ENCODE data around the gene KLHL10. TPM values are rescaled to one million over a fixed set of nuclear protein-coding genes. Genes with fewer than 3 reads are reported as not detected.

The KLHL10 gene
- total RNA-seq, 1 donor from 2014 or later, result not detected

DNA sequence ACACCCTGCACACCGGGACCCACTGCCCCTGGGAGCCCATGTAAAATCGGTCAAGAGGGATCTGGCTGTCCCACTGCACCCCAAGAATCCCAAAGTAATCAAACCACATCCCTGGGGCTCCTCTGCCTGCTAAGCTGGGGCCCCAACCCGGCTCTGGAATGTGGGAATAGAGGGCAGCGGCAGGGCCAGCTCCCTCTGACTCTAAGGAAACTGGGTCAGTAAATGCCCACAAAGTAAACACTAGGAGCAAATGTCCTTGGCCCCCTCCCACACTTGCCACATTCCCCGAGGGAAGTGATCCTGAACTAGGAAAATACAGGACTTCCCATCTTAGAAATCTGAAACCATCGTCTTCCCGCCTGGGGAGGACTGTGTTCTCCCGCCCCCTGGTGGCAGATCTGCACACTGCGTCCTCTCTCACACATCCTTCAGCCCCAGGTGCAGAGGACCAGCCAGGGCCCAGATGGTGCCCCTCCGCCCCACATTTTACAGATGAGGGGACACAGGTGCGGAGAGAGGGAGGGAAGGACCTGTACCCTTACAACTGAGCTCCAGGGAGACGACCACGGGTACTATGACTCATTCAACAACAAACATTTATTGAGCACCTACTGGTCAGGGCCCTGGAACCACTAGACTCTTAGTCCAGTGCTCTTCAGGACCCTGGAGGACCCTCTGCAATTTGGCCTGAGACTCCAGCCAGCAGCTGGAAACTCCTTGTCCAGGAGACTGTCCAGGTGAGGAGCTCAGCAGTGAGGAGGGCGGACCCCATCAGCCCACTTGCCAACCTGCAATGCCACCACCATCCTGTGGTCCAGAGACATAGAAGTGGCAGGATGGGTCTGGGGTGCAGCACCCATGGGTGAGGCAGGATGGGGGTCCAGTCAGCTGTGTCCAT lies 36.0 kb upstream of the KLHL10 start:
- H3K9me3 ChIP-seq (ENCODE audit: control insufficient read depth in 3 of 3, low read length in 3 of 3), result no peaks in the 10 kb centered on the region
- H3K27me3 ChIP-seq (ENCODE audit: control insufficient read depth in 3 of 3, insufficient read depth in 3 of 3, low read length in 3 of 3), result no peaks in the 10 kb centered on the region
- H3K36me3 ChIP-seq (ENCODE audit: control insufficient read depth in 3 of 3, insufficient read depth in 3 of 3, low read length in 3 of 3), result peaks cover 0 to 2% (median 0%) of the 10 kb centered on the region in 3 donors
- H3K9ac ChIP-seq (ENCODE audit: low read depth in 1 of 3, low read length in 3 of 3), result peak overlapping the region in 1 of 3 donors; percentile 45
- peak overlapping the region in 1 of 3 donors; percentile 49 for H3K4me3 ChIP-seq (ENCODE audit: low read length in 3 of 3)
- peaks cover 7 to 10% (median 8%) of the 10 kb centered on the region in 3 donors for H3K4me1 ChIP-seq (ENCODE audit: control insufficient read depth in 3 of 3, insufficient read depth in 3 of 3, low read length in 3 of 3)
- no peak overlapping the region for H3K27ac ChIP-seq (ENCODE audit: low read depth, low read length)

DNA sequence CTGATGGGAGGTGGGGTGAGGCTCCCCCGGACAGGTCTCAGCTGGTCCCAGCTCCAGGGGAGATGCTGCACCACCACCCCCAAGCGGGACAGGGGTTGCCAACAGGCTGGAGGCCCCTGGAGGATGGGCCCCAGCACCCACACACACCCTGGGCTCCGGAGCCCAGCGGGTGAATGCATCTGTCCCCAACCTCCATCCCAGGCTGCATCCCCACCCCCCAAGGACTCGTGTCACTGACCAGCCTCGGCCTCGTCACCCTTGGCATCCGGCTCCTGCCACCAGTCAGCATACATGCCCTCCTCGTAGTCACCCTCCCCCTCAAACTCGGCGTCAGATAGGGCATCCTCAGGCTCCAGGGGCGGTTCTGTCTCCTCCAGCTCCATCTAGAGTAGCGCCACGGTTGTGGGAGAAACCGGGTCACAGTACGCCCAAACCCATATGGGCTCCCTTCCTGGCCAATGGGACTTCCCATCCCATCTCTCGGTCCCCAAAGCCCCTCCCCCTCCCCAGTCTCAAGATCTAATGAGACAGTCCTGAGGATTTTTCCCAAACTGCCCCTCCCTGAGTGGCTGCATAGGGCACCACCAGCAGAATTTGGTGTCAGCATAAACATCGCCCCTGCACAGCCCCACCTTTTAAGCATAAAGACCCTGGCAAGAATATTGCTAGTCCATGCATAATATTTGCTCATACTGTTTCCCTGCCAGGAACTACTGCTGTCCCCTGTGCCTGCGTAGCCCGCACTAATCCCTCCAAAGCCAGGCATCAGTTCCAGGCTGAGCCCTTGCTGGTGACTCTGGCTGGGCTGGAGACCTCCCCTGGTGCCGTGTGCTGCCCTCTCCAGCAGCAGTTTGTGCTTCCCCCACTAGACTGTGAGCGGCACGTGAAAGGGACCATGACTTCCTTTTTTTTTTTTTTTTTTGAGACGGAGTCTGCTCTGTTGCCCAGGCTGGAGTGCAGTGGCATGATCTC lies 34.3 kb upstream of the KLHL10 start:
- Histone ChIP-seq H3K4me3 (ENCODE audit: low read length in 3 of 3) (no peak overlapping the region), H3K9ac (ENCODE audit: low read depth in 1 of 3, low read length in 3 of 3) (no peak overlapping the region), H3K36me3 (ENCODE audit: control insufficient read depth in 3 of 3, insufficient read depth in 3 of 3, low read length in 3 of 3) (peaks cover 0 to 4% (median 0%) of the 10 kb centered on the region in 3 donors), H3K4me1 (ENCODE audit: control insufficient read depth in 3 of 3, insufficient read depth in 3 of 3, low read length in 3 of 3) (peaks cover 7 to 10% (median 8%) of the 10 kb centered on the region in 3 donors), H3K9me3 (ENCODE audit: control insufficient read depth in 3 of 3, low read length in 3 of 3) (no peaks in the 10 kb centered on the region), H3K27me3 (ENCODE audit: control insufficient read depth in 3 of 3, insufficient read depth in 3 of 3, low read length in 3 of 3) (no peaks in the 10 kb centered on the region), H3K27ac (ENCODE audit: low read depth, low read length) (no peak overlapping the region)

DNA sequence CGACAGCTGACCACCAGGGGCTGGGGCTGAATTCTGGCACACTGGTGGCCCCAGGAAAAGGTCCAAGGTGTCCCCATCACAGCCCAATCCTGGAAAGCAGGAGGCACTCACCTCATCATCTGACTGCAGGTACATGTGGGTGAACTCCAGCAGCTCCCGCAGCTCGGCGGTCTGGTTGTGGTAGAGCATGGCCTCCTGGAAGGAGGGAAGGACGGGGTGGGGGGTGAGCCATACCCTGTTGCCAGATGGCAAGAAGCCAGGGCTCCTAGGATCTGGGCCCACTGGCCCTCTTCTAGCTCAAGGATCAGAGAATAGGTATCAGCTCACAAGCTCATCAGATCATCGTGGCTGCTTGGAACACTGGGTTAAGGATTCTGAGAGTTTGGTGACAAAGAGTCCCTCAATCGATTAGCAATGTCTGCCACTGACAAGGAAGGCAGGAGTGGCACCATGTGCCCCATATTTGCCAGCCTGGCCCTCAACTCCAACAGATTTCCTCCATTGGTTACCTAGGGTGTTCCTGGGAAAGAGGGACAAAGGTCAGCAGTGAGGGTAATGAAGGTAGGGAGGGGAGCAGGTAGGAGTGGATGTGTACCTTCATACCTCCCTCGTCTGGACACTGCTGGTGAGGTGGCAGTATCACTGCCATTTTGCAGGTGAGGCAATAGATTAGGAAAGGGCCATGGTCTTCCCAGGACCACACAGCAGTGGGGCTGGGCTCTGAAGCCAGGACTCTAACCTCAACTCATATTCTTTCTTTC lies 30.8 kb upstream of the KLHL10 start:
- Histone ChIP-seq H3K27ac (ENCODE audit: low read depth, low read length) (no peak overlapping the region), H3K4me3 (ENCODE audit: low read length in 3 of 3) (no peak overlapping the region), H3K27me3 (ENCODE audit: control insufficient read depth in 3 of 3, insufficient read depth in 3 of 3, low read length in 3 of 3) (no peaks in the 10 kb centered on the region), H3K9ac (ENCODE audit: low read depth in 1 of 3, low read length in 3 of 3) (no peak overlapping the region), H3K4me1 (ENCODE audit: control insufficient read depth in 3 of 3, insufficient read depth in 3 of 3, low read length in 3 of 3) (peaks cover 4 to 13% (median 11%) of the 10 kb centered on the region in 3 donors), H3K36me3 (ENCODE audit: control insufficient read depth in 3 of 3, insufficient read depth in 3 of 3, low read length in 3 of 3) (peaks cover 0 to 4% (median 0%) of the 10 kb centered on the region in 3 donors), H3K9me3 (ENCODE audit: control insufficient read depth in 3 of 3, low read length in 3 of 3) (no peaks in the 10 kb centered on the region)

DNA sequence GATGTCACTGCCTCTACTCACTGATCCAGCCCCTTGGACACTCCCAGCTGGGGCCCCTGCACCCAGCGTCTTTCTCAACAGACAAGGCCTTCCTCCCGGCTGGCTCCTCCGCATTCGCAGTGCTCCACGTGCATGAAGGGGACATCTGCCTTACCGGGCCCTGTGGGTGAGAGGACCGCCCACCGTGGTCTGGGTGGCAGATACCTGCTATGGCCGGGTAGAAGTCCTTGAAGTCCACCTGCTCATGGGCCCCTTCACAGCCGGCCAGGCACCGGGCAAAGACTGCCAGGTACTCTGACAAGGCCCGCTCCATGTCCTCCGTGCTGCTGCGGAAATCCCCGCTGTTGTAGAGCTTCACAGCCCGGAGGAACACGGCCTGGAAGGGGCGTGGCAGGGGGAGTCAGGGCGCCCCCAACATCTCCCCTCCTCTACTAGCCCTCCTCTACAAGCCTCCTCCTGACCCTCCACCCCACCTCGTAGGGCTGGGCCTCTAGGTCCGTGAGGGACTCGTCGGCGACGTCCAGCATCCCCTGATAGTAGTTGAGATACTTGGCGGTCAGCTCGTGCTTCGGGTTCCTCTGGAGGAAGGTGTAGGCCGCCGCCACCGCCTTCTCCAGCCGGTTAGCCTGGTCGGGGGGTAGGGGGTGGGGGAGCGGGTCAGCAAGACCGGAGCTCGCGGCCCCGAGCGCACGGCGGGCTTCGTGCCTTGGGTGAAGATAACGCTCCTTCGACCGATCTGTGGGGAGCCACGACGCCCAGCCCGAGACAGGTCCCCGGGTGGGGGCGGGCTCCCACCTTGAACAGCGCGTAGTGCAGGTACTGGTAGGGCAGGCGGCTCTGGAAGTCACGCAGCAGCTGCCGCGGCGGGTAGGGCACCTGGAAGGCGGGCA lies 26.7 kb upstream of the KLHL10 start:
- Histone ChIP-seq H3K4me1 (ENCODE audit: control insufficient read depth in 3 of 3, insufficient read depth in 3 of 3, low read length in 3 of 3) (peaks cover 10 to 19% (median 19%) of the 10 kb centered on the region in 3 donors), H3K27ac (ENCODE audit: low read depth, low read length) (no peak overlapping the region), H3K9ac (ENCODE audit: low read depth in 1 of 3, low read length in 3 of 3) (peak overlapping the region; percentile 51 to 82 (median 54)), H3K9me3 (ENCODE audit: control insufficient read depth in 3 of 3, low read length in 3 of 3) (no peaks in the 10 kb centered on the region), H3K36me3 (ENCODE audit: control insufficient read depth in 3 of 3, insufficient read depth in 3 of 3, low read length in 3 of 3) (peaks cover 0 to 4% (median 0%) of the 10 kb centered on the region in 3 donors), H3K4me3 (ENCODE audit: low read length in 3 of 3) (peak overlapping the region; percentile 64 to 77 (median 77)), H3K27me3 (ENCODE audit: control insufficient read depth in 3 of 3, insufficient read depth in 3 of 3, low read length in 3 of 3) (peaks cover 0 to 3% (median 0%) of the 10 kb centered on the region in 3 donors)

DNA sequence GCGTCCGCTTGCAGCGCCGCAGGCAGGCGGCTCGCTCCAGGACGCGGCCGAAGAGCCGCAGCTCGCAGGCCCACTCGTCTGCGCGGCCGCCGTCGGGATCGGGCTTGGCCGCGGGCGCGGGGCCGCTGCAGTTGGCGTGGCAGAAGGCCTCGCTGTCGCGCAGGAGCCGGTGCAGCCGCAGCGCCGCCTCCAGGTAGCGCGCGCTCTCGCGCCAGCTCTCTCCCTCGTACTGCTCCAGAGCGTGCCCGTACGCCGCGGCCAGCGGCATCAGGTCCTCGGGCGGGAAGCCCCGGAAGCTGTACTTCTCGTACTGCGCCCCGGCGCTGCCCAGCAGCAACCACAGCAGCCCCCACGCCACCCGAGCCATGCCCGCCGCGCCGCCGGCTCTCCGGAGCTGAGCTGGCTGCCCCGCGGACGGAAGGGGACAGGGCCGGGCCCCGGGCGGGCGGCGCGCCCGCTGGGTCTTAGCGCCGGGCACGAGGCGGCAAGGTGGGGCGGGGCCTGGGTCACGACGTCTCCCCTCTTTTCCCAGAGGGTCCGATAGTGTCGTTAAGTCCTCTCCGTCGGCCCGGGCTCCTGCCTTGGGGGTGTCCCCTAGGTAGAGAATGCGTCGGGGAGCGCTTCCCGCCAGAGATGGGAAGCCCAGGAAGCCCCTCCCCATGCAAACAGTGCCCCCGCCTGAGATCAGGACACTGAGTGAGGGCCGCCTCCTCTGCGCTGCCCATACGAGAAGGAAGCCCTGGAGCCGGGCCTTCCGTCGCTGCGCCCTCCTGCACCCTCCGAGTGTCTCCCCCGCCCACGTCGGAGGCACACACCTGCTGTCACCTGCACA lies 25.9 kb upstream of the KLHL10 start, which contains the start of gene P3H4:
TSS of gene P3H4 (minus strand) at position 401 of the 832 bp plus-strand sequence. CDS start at position 367, 34 bp downstream.
- Histone ChIP-seq H3K27ac (ENCODE audit: low read depth, low read length) (no peak within 1 kb of the TSS), H3K9me3 (ENCODE audit: control insufficient read depth in 3 of 3, low read length in 3 of 3) (no peaks in the 10 kb centered on the region), H3K27me3 (ENCODE audit: control insufficient read depth in 3 of 3, insufficient read depth in 3 of 3, low read length in 3 of 3) (peaks cover 0 to 3% (median 0%) of the 10 kb centered on the region in 3 donors), H3K9ac (ENCODE audit: low read depth in 1 of 3, low read length in 3 of 3) (peak within 1 kb of the TSS; percentile 43 to 82 (median 54)), H3K36me3 (ENCODE audit: control insufficient read depth in 3 of 3, insufficient read depth in 3 of 3, low read length in 3 of 3) (peaks cover 0 to under 1% (median 0%) of the 10 kb centered on the region in 3 donors), H3K4me3 (ENCODE audit: low read length in 3 of 3) (peak within 1 kb of the TSS; percentile 64 to 77 (median 77)), H3K4me1 (ENCODE audit: control insufficient read depth in 3 of 3, insufficient read depth in 3 of 3, low read length in 3 of 3) (peaks cover 10 to 19% (median 19%) of the 10 kb centered on the region in 3 donors)

DNA sequence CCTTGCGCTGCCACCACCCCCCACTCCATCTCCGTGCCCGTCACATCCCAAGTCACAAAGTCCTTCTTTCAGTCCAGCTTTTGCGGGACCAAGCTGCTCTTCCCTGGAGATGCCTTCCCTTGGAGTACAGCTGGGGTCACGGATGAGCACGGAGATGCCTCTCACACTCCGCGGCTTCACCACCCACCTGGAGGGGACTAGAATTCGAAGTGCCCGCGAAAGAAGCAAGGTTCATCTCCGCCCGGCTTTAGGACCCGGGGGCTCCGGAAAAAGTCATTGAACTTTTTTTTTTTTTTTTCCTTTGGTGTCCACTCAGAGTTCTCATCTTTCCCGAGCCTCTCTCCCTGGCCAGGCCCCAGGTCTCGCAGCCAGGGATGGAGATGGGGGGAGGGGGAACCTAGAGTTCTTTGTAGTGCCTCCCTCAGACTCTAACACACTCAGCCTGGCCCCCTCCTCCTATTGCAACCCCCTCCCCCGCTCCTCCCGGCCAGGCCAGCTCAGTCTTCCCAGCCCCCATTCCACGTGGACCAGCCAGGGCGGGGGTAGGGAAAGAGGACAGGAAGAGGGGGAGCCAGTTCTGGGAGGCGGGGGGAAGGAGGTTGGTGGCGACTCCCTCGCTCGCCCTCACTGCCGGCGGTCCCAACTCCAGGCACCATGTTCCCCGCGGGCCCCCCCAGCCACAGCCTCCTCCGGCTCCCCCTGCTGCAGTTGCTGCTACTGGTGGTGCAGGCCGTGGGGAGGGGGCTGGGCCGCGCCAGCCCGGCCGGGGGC lies 25.1 kb upstream of the KLHL10 start, which contains the start of gene FKBP10:
TSS of gene FKBP10 (plus strand) at position 624 of the 771 bp plus-strand sequence. CDS start at position 655, 31 bp downstream.
- Histone ChIP-seq H3K27me3 (ENCODE audit: control insufficient read depth in 3 of 3, insufficient read depth in 3 of 3, low read length in 3 of 3) (peaks cover 0 to 3% (median 0%) of the 10 kb centered on the region in 3 donors), H3K4me3 (ENCODE audit: low read length in 3 of 3) (peak within 1 kb of the TSS; percentile 64 to 77 (median 77)), H3K9ac (ENCODE audit: low read depth in 1 of 3, low read length in 3 of 3) (peak within 1 kb of the TSS; percentile 13 to 82 (median 54)), H3K4me1 (ENCODE audit: control insufficient read depth in 3 of 3, insufficient read depth in 3 of 3, low read length in 3 of 3) (peaks cover 10 to 19% (median 19%) of the 10 kb centered on the region in 3 donors), H3K27ac (ENCODE audit: low read depth, low read length) (no peak within 1 kb of the TSS), H3K36me3 (ENCODE audit: control insufficient read depth in 3 of 3, insufficient read depth in 3 of 3, low read length in 3 of 3) (no peaks in the 10 kb centered on the region), H3K9me3 (ENCODE audit: control insufficient read depth in 3 of 3, low read length in 3 of 3) (no peaks in the 10 kb centered on the region)

GRCh38 chr17:41813152-41813680 lies 24.4 kb upstream of the KLHL10 start:
- H3K4me1 ChIP-seq (ENCODE audit: control insufficient read depth in 3 of 3, insufficient read depth in 3 of 3, low read length in 3 of 3), result peaks cover 10 to 19% (median 19%) of the 10 kb centered on the region in 3 donors
- peaks cover 0 to 3% (median 0%) of the 10 kb centered on the region in 3 donors for H3K27me3 ChIP-seq (ENCODE audit: control insufficient read depth in 3 of 3, insufficient read depth in 3 of 3, low read length in 3 of 3)
- H3K9me3 ChIP-seq (ENCODE audit: control insufficient read depth in 3 of 3, low read length in 3 of 3), result no peaks in the 10 kb centered on the region
- H3K36me3 ChIP-seq (ENCODE audit: control insufficient read depth in 3 of 3, insufficient read depth in 3 of 3, low read length in 3 of 3), result no peaks in the 10 kb centered on the region
- H3K4me3 ChIP-seq (ENCODE audit: low read length in 3 of 3), result peak overlapping the region; percentile 49 to 77 (median 62)
- H3K9ac ChIP-seq (ENCODE audit: low read depth in 1 of 3, low read length in 3 of 3), result peak overlapping the region in 2 of 3 donors; percentile 53 to 62
- H3K27ac ChIP-seq (ENCODE audit: low read depth, low read length), result no peak overlapping the region

All from skeletal muscle tissue (tissue), 4 donors.